Activated T-helper 1 cell treated with anti-CD3 and anti-CD28 coated beads, Interleukin-12 subunit alpha, Interleukin-12 subunit beta, Interleukin-2, Interleukin-4 antibody, amounts not matched to agents 30 ng/mL and 10 ng/mL and 1 ng/mL, durations not matched to agents 14 hours and 24 hours and 36 hours (primary cell): ENCODE data around the gene PACSIN1. TPM values are rescaled to one million over a fixed set of nuclear protein-coding genes. Genes with fewer than 3 reads are reported as not detected.

Experiments used
- DNase-seq: peaks from one replicate; pipeline ENCODE4 v3.0.0; 2021; ENCODE audit warnings: low spot score
- H3K27ac Mint-ChIP-seq: one replicate; pipeline ENCODE4 v1.8.0; 2021; ENCODE audit warnings: mild to moderate bottlenecking, mixed read lengths
- H3K27me3 Mint-ChIP-seq: one replicate; pipeline ENCODE4 v1.8.0; 2022; ENCODE audit warnings: mild to moderate bottlenecking, moderate library complexity, mixed read lengths; ENCODE audit not compliant: insufficient read depth
- H3K36me3 Mint-ChIP-seq: one replicate; pipeline ENCODE4 v1.8.0; 2021; ENCODE audit warnings: low read depth, mixed read lengths
- H3K4me1 Mint-ChIP-seq: one replicate; pipeline ENCODE4 v1.8.0; 2021; ENCODE audit warnings: low read depth, mixed read lengths
- H3K4me3 Mint-ChIP-seq: one replicate; pipeline ENCODE4 v1.8.0; 2021; ENCODE audit warnings: mild to moderate bottlenecking, moderate library complexity, mixed read lengths
- H3K9me3 Mint-ChIP-seq: one replicate; pipeline ENCODE4 v1.8.0; 2021; ENCODE audit warnings: mixed read lengths
- intact Hi-C: fragments of 100-400 bp; cut with micrococcal nuclease; formaldehyde crosslinking; loops from one replicate; pipeline ENCODE4 v1.15.1; 2024
- total RNA-seq: library from RNA; stranded (reverse); gene quantifications from 2 replicates; pipeline ENCODE4 v1.2.3, GENCODE V29; 2022

Gene PACSIN1
- total RNA-seq, 1 donor from 2014 or later: not detected

DNA sequence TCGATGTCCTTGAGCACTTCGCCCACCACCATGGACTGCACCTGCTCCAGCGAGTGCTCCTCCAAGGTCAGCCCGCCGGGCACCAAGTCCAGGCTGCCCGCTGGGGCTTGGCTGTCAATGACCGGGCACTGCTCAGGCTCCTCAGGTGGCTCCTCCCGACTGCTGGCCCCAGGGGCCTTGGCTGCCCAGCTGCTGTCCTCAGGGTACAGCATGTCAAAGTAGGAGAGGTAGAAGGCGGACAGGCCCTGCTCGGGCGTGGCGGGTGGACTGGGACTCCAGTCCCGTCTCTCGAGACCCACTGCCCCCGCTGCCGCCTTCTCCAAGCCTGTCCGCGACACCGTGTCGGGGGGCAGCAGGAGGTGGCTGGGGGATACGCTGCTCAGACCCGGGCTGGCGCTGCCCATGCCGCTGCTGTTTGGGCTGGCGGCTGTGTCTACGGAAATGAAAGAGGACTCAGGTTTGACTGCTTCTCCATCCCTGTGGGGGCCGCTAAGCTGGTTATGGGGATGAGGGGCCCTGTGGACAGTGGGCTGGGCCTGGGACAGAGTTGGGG lies 78.3 kb downstream of the PACSIN1 start:
- DNase-seq: no peak
- Mint-ChIP-seq H3K27ac (no peak overlapping the region), H3K36me3 (no peaks in the 10 kb centered on the region), H3K4me1 (no peaks in the 10 kb centered on the region), H3K27me3 (peaks cover 2% of the 10 kb centered on the region), H3K9me3 (no peaks in the 10 kb centered on the region), H3K4me3 (no peak overlapping the region)
- intact Hi-C loops: no loop called here

DNA sequence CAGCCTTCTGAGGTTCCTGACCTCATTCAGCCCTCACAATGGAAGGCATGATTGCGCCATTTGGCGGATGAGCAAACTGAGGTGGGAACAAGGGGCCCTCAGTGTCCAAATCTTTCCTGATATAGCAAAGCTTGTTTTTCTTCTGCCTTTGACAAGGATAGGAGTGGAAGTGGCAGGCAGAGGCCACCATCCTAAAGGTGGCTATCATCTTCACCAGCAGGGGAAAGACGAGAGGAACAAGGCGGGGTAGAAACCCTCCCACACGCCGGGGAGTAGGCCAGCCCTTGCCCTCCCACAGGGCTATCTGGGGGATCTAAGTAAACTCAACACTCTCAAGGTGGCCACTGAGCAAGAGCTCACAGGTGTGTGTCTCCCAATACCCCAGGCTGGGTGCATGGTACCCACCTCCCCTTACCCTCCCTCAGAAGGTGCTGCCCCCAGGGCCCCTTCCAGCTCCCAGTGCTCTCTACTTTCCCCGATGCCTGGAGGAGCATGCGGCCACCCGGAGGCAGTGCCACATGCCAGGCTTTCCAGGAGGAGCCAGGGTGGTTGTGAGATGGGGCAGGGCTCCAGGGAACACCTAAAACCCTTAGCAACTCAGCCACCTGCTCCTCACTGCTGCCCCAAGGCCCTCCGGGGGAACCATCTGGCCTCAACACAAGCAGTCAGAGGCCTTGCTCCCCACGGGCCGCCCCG lies 79.0 kb downstream of the PACSIN1 start:
- H3K4me3 Mint-ChIP-seq: no peak overlapping the region
- DNase-seq: no peak
- no peaks in the 10 kb centered on the region for H3K36me3 Mint-ChIP-seq
- intact Hi-C loops: no loop called here
- peaks cover 2% of the 10 kb centered on the region for H3K27me3 Mint-ChIP-seq
- H3K4me1 Mint-ChIP-seq: no peaks in the 10 kb centered on the region
- no peaks in the 10 kb centered on the region for H3K9me3 Mint-ChIP-seq
- no peak overlapping the region for H3K27ac Mint-ChIP-seq

DNA sequence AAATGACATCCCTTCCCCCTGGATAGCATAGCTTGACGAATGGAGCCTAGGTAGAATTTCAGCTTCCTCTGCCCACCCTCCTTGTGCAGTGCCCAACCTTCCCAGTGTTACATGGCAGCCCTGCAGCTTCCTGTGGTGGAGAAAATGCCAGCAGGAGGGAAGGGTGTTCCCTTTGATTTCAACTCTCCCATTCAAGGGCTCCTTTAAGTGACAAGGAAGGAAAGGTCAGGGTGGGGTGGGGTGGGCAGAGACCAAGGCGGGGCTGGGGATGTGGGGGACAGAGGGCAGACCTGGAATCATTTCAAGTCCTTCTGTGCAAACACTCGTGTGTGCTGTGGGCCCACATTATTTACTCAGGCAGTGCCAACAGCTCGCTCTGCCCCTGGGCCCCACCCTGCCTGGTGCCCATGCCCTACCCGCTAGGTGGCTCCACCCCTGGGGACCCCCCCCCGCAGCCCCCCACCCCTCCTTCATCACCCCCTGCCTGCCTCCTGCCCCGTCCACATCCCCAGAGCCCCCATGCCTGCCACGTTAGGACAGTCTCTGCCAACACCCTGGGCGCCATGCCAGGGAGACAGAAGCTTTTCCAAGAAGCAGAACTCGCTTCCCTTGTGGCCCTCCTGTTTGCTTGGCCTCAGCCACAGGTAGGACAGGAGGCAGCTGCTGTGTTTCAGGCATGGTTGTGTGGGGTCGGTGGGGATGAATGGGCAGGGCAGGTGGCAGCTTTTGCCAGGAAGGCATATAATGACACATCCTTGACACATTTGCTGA lies 80.9 kb downstream of the PACSIN1 start:
- no peak overlapping the region for H3K4me3 Mint-ChIP-seq
- no peak for DNase-seq
- no peaks in the 10 kb centered on the region for H3K36me3 Mint-ChIP-seq
- H3K9me3 Mint-ChIP-seq: no peaks in the 10 kb centered on the region
- H3K4me1 Mint-ChIP-seq: no peaks in the 10 kb centered on the region
- H3K27me3 Mint-ChIP-seq: peaks cover 2% of the 10 kb centered on the region
- intact Hi-C loops: no loop called here
- no peak overlapping the region for H3K27ac Mint-ChIP-seq

GRCh38 chr6:34547701-34548644 lies 82.1 kb downstream of the PACSIN1 start:
- H3K27me3 Mint-ChIP-seq: no peaks in the 10 kb centered on the region
- no peak overlapping the region for H3K4me3 Mint-ChIP-seq
- no peak for DNase-seq
- H3K4me1 Mint-ChIP-seq: no peaks in the 10 kb centered on the region
- H3K9me3 Mint-ChIP-seq: no peaks in the 10 kb centered on the region
- intact Hi-C loops: no loop called here
- no peak overlapping the region for H3K27ac Mint-ChIP-seq
- H3K36me3 Mint-ChIP-seq: no peaks in the 10 kb centered on the region

GRCh38 chr6:34549026-34549803 lies 83.3 kb downstream of the PACSIN1 start:
- no peaks in the 10 kb centered on the region for H3K9me3 Mint-ChIP-seq
- no peak for DNase-seq
- H3K27me3 Mint-ChIP-seq: no peaks in the 10 kb centered on the region
- H3K27ac Mint-ChIP-seq: no peak overlapping the region
- no peak overlapping the region for H3K4me3 Mint-ChIP-seq
- no peaks in the 10 kb centered on the region for H3K36me3 Mint-ChIP-seq
- H3K4me1 Mint-ChIP-seq: peaks cover 4% of the 10 kb centered on the region
- intact Hi-C loops: no loop called here

DNA sequence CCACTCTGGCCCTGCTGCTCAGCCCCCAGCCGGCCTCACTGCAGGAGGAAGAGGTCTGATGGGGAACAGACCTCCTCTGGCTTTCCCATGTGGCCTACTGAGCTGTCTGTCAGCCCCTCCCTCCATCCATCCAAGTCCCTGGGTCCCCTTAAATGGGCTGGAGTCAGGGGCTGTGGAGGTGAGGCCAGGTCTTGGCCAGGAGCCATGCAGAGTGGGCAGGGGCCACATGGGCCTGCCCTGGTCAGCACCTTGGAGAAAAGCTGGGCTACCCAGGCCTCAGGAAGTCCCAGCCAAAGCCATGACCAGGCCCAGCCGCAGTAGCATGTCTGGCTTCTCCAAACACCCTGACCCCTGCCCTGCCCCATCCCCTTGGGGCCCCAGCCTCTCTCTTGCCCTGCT lies 83.9 kb downstream of the PACSIN1 start:
- Mint-ChIP-seq H3K9me3 (no peaks in the 10 kb centered on the region), H3K27me3 (no peaks in the 10 kb centered on the region), H3K4me3 (no peak overlapping the region), H3K36me3 (no peaks in the 10 kb centered on the region), H3K27ac (no peak overlapping the region), H3K4me1 (peaks cover 5% of the 10 kb centered on the region)
- intact Hi-C loops: no loop called here
- DNase-seq: no peak

DNA sequence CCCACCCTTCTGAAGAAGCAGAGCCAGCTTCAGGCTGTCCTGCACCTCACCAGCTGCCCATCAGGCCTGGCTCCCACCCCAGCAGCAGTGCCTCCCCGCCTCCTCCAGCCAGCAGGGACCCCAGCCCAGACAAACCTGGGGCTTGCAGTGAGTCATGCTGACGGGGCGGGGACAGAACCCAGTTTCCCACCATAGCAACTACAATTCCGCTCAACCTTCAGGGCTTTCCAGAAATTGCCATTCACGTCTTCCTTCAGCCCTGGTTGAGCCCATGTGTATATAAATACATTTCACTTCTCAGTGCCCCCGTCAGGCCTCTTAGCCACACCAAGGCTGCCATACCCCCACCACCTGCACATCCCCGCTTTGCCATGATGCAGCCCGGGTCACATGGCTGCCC lies 85.8 kb downstream of the PACSIN1 start:
- Mint-ChIP-seq H3K4me1 (peaks cover 5% of the 10 kb centered on the region), H3K4me3 (no peak overlapping the region), H3K36me3 (no peaks in the 10 kb centered on the region), H3K27me3 (no peaks in the 10 kb centered on the region), H3K27ac (no peak overlapping the region), H3K9me3 (no peaks in the 10 kb centered on the region)
- DNase-seq: no peak
- intact Hi-C loops: no loop called here

- DNase-seq: no peak
- Mint-ChIP-seq H3K9me3 (no peaks in the 10 kb centered on the region), H3K27me3 (no peaks in the 10 kb centered on the region), H3K27ac (no peak overlapping the region), H3K36me3 (no peaks in the 10 kb centered on the region), H3K4me3 (no peak overlapping the region), H3K4me1 (peaks cover 5% of the 10 kb centered on the region)
- intact Hi-C loops: no loop called here
These were observed 86.7 kb downstream of the PACSIN1 start for GRCh38 chr6:34552620-34553019.

DNA sequence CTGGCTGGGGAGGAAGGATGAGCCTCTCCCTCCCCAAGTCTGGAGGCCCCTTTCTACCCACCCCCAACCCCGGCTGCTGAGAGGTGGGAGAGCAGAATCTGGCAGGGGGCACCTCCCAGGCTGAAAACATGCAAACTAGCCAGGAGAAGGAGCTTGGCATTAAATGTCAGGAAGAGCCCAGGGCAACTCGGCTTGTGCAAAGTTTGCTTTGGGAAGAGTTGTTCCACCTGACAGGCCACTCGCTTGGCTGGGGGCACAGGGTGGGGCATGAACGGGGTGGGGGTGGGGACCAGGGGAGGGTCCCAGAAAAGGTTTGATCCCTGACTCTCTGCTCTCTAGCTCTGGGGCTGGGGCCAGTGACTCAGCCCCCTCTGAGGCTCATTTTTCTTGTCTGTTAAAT lies 87.3 kb downstream of the PACSIN1 start:
- Mint-ChIP-seq H3K9me3 (no peaks in the 10 kb centered on the region), H3K27me3 (no peaks in the 10 kb centered on the region), H3K4me3 (no peak overlapping the region), H3K4me1 (peaks cover 5% of the 10 kb centered on the region), H3K36me3 (no peaks in the 10 kb centered on the region), H3K27ac (no peak overlapping the region)
- no peak for DNase-seq
- intact Hi-C loops: no loop called here

GRCh38 chr6:34553750-34554149 lies 87.9 kb downstream of the PACSIN1 start:
- no peak overlapping the region for H3K4me3 Mint-ChIP-seq
- no peaks in the 10 kb centered on the region for H3K9me3 Mint-ChIP-seq
- H3K4me1 Mint-ChIP-seq: peaks cover 5% of the 10 kb centered on the region
- intact Hi-C loops: no loop called here
- H3K27ac Mint-ChIP-seq: no peak overlapping the region
- no peak for DNase-seq
- no peaks in the 10 kb centered on the region for H3K36me3 Mint-ChIP-seq
- H3K27me3 Mint-ChIP-seq: no peaks in the 10 kb centered on the region

DNA sequence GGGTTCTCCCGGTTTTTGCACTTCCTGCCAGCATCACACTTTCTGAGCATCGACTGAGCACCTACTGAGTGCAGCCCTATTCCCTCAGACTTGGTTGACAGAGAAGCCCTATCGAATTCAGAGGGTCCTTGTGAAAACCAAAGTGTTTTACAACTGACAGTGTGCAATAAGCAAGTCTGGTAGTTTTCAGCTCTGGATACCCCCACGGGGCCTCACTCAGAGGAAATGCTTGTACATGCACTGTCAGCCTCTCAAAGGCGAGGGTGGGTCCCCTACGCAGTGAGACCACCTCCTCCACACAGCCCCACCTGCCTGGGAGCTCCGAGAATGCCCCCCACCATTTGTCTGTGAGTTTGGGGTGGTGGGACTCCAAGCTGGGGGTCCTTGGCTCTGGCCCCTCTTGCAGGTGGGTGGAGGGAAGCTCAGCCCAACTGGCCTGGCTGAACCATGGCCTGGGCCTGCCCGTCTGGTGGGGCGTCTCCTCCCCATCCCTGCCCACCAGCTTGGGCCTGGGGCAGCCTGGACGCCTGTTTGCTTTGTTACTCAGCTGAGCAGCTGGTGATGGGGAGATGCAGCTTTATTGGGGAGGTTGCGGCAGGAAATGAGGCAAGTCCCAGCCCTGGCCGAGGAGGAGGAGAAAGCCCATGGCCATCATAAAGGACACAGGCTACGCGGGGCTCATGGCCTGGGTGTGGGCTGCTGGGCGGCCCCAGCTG lies 88.6 kb downstream of the PACSIN1 start:
- Mint-ChIP-seq H3K9me3 (no peaks in the 10 kb centered on the region), H3K27ac (no peak overlapping the region), H3K36me3 (no peaks in the 10 kb centered on the region), H3K4me3 (no peak overlapping the region), H3K4me1 (peaks cover 5% of the 10 kb centered on the region), H3K27me3 (no peaks in the 10 kb centered on the region)
- intact Hi-C loops: no loop called here
- DNase-seq: no peak

GRCh38 chr6:34555007-34555322 lies 89.1 kb downstream of the PACSIN1 start:
- Mint-ChIP-seq H3K4me1 (peaks cover 5% of the 10 kb centered on the region), H3K36me3 (no peaks in the 10 kb centered on the region), H3K27ac (no peak overlapping the region), H3K27me3 (no peaks in the 10 kb centered on the region), H3K4me3 (no peak overlapping the region), H3K9me3 (no peaks in the 10 kb centered on the region)
- DNase-seq: no peak
- intact Hi-C loops: no loop called here
